A549 (cell line): ENCODE data around the gene CCDC88B. TPM values are rescaled to one million over a fixed set of nuclear protein-coding genes. Genes with fewer than 3 reads are reported as not detected.

Source experiments
- ATAC-seq, 2 experiments: fragments of 200-7000 bp in 1 of 2; fragments of >200 bp in 1 of 2; cut with Nextera tagmentation in 1 of 2; cut with Tn5 transposase in 1 of 2; 3 replicates each; pipeline versions ENCODE4 v1.8.0 to v1.9.1; 2018 to 2020; ENCODE audit warnings: mild to moderate bottlenecking in 1 of 2, moderate library complexity in 1 of 2
- CTCF ChIA-PET: fragments of 300-600 bp; sonication (Branson Sonifier 250); formaldehyde crosslinking; extraction: SDS; loops from one replicate; lab custom pipeline; 2021; ENCODE audit warnings: antibody characterized with exemption, inconsistent platforms; lab: Yijun Ruan, JAX
- POLR2A ChIA-PET: fragments of 350-600 bp; formaldehyde crosslinking; extraction: SDS; loops from one replicate; lab custom pipeline; 2021; ENCODE audit warnings: antibody characterized with exemption, inconsistent platforms; lab: Yijun Ruan, JAX
- DNase-seq, 2 experiments: peaks; one replicate each; pipeline versions ENCODE4 v3.0.0 to v3.0.0-alpha.2; 2011 to 2016; ENCODE audit warnings: low read depth in 1 of 2, low spot score in 1 of 2
- FAIRE-seq: peaks from 2 replicates; lab custom pipeline; 2011; peaks lifted over from hg19 to GRCh38; lab: Jason Lieb, UNC
- H3K27ac ChIP-seq, 2 experiments: fragments of >200 bp; sonication (Bioruptor Twin); formaldehyde crosslinking; 3 replicates each; pipeline ENCODE4 v1.5.1; 2016 to 2017
- H3K4me1 ChIP-seq: fragments of >200 bp; sonication (Bioruptor Twin); formaldehyde crosslinking; 3 replicates; pipeline ENCODE4 v1.6.1; 2016
- H3K4me2 ChIP-seq: fragments of >200 bp; sonication (Bioruptor Twin); formaldehyde crosslinking; 3 replicates; pipeline ENCODE4 v1.6.1; 2016
- H3K4me3 ChIP-seq: fragments of >200 bp; sonication (Bioruptor Twin); formaldehyde crosslinking; 3 replicates; pipeline ENCODE4 v1.5.1; 2016
- H3K9me3 ChIP-seq: fragments of >200 bp; sonication (Bioruptor Twin); formaldehyde crosslinking; 3 replicates; pipeline ENCODE4 v1.6.1; 2016
- BHLHE40 ChIP-seq: IDR thresholded peaks from 2 replicates; pipeline ENCODE4 v1.6.1; 2012; ENCODE audit warnings: low read depth, low read length, inconsistent platforms
- CBX2 ChIP-seq: fragments of 200-600 bp; sonication (generic); IDR thresholded peaks from 2 replicates; pipeline ENCODE4 v1.6.1; 2016; ENCODE audit warnings: low read depth, mild to moderate bottlenecking, borderline replicate concordance
- CTCF ChIP-seq: fragments of >200 bp; sonication (Bioruptor Twin); formaldehyde crosslinking; IDR thresholded peaks from 3 replicates; pipeline ENCODE4 v1.5.1; 2016
- EHF ChIP-seq: fragments of 250-450 bp; sonication (Bioruptor Pico); IDR thresholded peaks from 2 replicates; pipeline ENCODE4 v1.5.0; 2020; ENCODE audit warnings: mild to moderate bottlenecking
- EHMT2 ChIP-seq: fragments of 200-600 bp; sonication (generic); IDR thresholded peaks from 2 replicates; pipeline ENCODE4 v1.6.1; 2016; ENCODE audit warnings: antibody characterized with exemption, low read depth, mild to moderate bottlenecking, moderate library complexity
- FOSL2 ChIP-seq, 2 experiments: fragments of 450-650 bp in 1 of 2; fragments of >200 bp in 1 of 2; sonication (Bioruptor Twin) in 1 of 2; formaldehyde crosslinking; IDR thresholded peaks; 2 replicates each; pipeline versions ENCODE4 v1.5.0 to v1.6.1; 2016 to 2020; ENCODE audit warnings: mild to moderate bottlenecking in 1 of 2, moderate library complexity in 1 of 2
- HOXB13 ChIP-seq: fragments of 250-450 bp; sonication (Bioruptor Pico); IDR thresholded peaks from 2 replicates; pipeline ENCODE4 v1.5.0; 2020; ENCODE audit warnings: low read depth, mild to moderate bottlenecking, moderate library complexity
- HOXB5 ChIP-seq: fragments of 250-450 bp; sonication (Bioruptor Pico); IDR thresholded peaks from 2 replicates; pipeline ENCODE4 v1.5.0; 2020; ENCODE audit warnings: mild to moderate bottlenecking, moderate library complexity
- JUNB ChIP-seq: fragments of >200 bp; sonication (Bioruptor Twin); formaldehyde crosslinking; IDR thresholded peaks from 2 replicates; pipeline ENCODE4 v1.6.1; 2016
- MAFK ChIP-seq: fragments of 450-650 bp; IDR thresholded peaks from 2 replicates; pipeline ENCODE4 v1.6.1; 2014; ENCODE audit not compliant: partially characterized antibody
- MAZ ChIP-seq: fragments of 150-350 bp; IDR thresholded peaks from 2 replicates; pipeline ENCODE4 v1.6.1; 2014; ENCODE audit warnings: antibody characterized with exemption, low read depth, low read length, borderline replicate concordance
- RAD21 ChIP-seq, 2 experiments: fragments of >200 bp in 1 of 2; sonication (Bioruptor Twin) in 1 of 2; formaldehyde crosslinking in 1 of 2; IDR thresholded peaks in 1 of 2; conservative IDR thresholded peaks in 1 of 2; 2 replicates in 1 of 2; 3 replicates in 1 of 2; pipeline ENCODE4 v1.6.1; 2012 to 2018; ENCODE audit warnings: inconsistent platforms in 1 of 2
- RARB ChIP-seq: fragments of 250-450 bp; sonication (Bioruptor Pico); IDR thresholded peaks from 2 replicates; pipeline ENCODE4 v1.8.0; 2021; ENCODE audit warnings: mild to moderate bottlenecking, moderate library complexity
- SMC3 ChIP-seq: fragments of >200 bp; sonication (Bioruptor Twin); formaldehyde crosslinking; IDR thresholded peaks from 3 replicates; pipeline ENCODE4 v1.6.1; 2018; ENCODE audit warnings: inconsistent platforms
- USF2 ChIP-seq: fragments of 450-650 bp; IDR thresholded peaks from 2 replicates; pipeline ENCODE4 v1.6.1; 2014; ENCODE audit warnings: antibody characterized with exemption
- WGBS: methylation state at CpG from one replicate; pipeline ENCODE4 v1.1.6; 2017; ENCODE audit errors: missing lambda C conversion rate; 5-methylcytosine and 5-hydroxymethylcytosine counted together
- polyA plus RNA-seq, 4 experiments: library from polyadenylated mRNA; depleted of rRNA in 3 of 4; stranded (reverse); fragments of >200 nt; fragmentation: RNase III in 1 of 4; extraction: RNeasy Plus Mini Kit Qiagen cat#74134 plus additional on column Dnase treatment in 1 of 4; gene quantifications; 2 replicates in 3 of 4; 3 replicates in 1 of 4; pipeline ENCODE4 v1.2.3, GENCODE V29; 2011 to 2017
- TF ChIP-seq, protein P1 (sequence below): fragments of >200 bp; sonication (Bioruptor Twin); formaldehyde crosslinking; IDR thresholded peaks from 2 replicates; pipeline ENCODE4 v1.6.1; 2016
- TF ChIP-seq, protein P2 (sequence below): IDR thresholded peaks from 2 replicates; pipeline ENCODE4 v1.6.1; 2012

The CCDC88B gene
- polyA plus RNA-seq, 2 of the 4 experiments (the other 2 are of a cell fraction): 4.8 to 8.8 TPM

DNA sequence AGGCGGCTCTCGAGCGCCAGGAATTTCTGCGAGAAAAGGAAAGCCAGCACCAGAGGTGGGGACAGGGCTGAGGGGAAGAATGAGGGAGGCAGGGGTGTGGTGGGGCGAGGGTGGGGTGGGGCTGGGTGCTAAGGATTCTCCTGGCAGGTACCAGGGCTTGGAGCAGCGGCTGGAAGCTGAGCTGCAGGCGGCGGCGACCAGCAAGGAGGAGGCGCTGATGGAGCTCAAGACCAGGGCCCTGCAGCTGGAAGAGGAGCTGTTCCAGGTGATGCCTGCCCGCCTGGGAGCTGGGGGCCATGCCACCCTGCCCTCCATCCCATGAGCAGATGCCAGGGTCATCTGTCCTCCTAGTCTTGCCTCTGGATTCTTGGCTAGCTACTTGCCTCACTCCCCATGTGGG is 9.4 kb downstream of the CCDC88B start:
- CTCF ChIA-PET: interaction anchor here (1.3 to 33.9 kb wide), 4 partner anchors 8 to 39 kb away, joined by 4 to 996 read pairs (median 306); partner anchors contain the start of genes CATSPERZ, CCDC88B, ESRRA and PRDX5
- POLR2A ChIA-PET: no interaction called here
- peaks cover 10% of the 10 kb centered on the region; the same call in 2 of the 3 replicates for H3K4me1 ChIP-seq
- TF ChIP-seq CTCF (no peak), JUNB (no peak), SMC3 (no peak), HOXB13 (no peak), RARB (CRISPR knock-in tag) (no peak), USF2 (no peak), CBX2 (no peak), MAFK (no peak)
- no peak for FAIRE-seq
- no peak overlapping the region for H3K4me2 ChIP-seq
- H3K4me3 ChIP-seq: no peak overlapping the region
- H3K9me3 ChIP-seq: no peaks in the 10 kb centered on the region
- no peak overlapping the region for H3K27ac ChIP-seq
- ATAC-seq: no peak
- no peak for DNase-seq
- WGBS: 82% methylated on average over 10 of the region's 11 CpGs

DNA sequence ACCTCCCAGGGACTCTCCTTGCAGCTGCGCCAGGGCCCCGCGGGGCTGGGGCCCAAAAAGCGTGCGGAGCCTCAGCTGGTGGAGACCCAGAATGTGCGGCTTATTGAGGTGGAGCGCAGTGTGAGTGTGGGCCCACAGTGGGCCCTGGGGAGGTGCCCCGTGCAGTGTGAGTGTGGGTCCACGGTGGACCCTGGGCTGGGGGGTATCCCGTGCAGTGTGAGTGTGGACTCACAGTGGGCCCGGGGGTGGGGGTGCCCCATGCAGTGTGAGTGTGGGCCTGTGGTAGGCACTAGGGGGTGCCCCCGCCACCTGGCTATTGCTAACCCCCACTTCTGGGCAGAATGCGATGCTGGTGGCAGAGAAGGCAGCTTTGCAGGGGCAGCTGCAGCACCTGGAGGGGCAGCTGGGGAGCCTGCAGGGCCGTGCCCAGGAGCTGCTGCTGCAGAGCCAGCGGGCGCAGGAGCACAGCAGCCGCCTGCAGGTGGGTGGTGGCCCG is 11.2 kb downstream of the CCDC88B start:
- no peak for ATAC-seq
- no peak overlapping the region for H3K27ac ChIP-seq
- no peak overlapping the region for H3K4me2 ChIP-seq
- POLR2A ChIA-PET: no interaction called here
- no peak for FAIRE-seq
- no peak for DNase-seq
- H3K9me3 ChIP-seq: no peaks in the 10 kb centered on the region
- H3K4me3 ChIP-seq: no peak overlapping the region
- 88% methylated on average over 13 of the region's 18 CpGs for WGBS
- TF ChIP-seq USF2 (no peak), BHLHE40 (no peak), EHMT2 (no peak), MAZ (no peak), EHF (CRISPR knock-in tag) (no peak), FOSL2 (IDR thresholded peaks at IDR 0.05) (no peak), FOSL2 (CRISPR knock-in tag; IDR thresholded peaks at IDR 0.05) (no peak), RAD21 (conservative IDR thresholded peaks at IDR 0.05 in 1 of 2, IDR thresholded peaks at IDR 0.05 in 1 of 2) (no peak), HOXB5 (no peak)
- TF ChIP-seq, protein P1, sequence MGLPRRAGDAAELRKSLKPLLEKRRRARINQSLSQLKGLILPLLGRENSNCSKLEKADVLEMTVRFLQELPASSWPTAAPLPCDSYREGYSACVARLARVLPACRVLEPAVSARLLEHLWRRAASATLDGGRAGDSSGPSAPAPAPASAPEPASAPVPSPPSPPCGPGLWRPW: no peak
- TF ChIP-seq, protein P2, sequence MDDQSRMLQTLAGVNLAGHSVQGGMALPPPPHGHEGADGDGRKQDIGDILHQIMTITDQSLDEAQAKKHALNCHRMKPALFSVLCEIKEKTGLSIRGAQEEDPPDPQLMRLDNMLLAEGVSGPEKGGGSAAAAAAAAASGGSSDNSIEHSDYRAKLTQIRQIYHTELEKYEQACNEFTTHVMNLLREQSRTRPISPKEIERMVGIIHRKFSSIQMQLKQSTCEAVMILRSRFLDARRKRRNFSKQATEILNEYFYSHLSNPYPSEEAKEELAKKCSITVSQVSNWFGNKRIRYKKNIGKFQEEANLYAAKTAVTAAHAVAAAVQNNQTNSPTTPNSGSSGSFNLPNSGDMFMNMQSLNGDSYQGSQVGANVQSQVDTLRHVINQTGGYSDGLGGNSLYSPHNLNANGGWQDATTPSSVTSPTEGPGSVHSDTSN: no peak
- TF ChIP-seq, all 56 proteins: peak for 0
- peaks cover 25% of the 10 kb centered on the region for H3K4me1 ChIP-seq
- CTCF ChIA-PET: interaction anchor here (0.6 to 33.9 kb wide), 5 partner anchors 10 to 80 kb away, joined by 3 to 996 read pairs (median 301); partner anchors contain the start of genes CATSPERZ, CCDC88B, ESRRA and PRDX5
